A549 (cell line): ENCODE data around the gene NR1H2. TPM values are rescaled to one million over a fixed set of nuclear protein-coding genes. Genes with fewer than 3 reads are reported as not detected.

Source experiments
- ATAC-seq, 2 experiments: fragments of 200-7000 bp in 1 of 2; fragments of >200 bp in 1 of 2; cut with Nextera tagmentation in 1 of 2; cut with Tn5 transposase in 1 of 2; 3 replicates each; pipeline versions ENCODE4 v1.8.0 to v1.9.1; 2018 to 2020; ENCODE audit warnings: mild to moderate bottlenecking in 1 of 2, moderate library complexity in 1 of 2
- CTCF ChIA-PET: fragments of 300-600 bp; sonication (Branson Sonifier 250); formaldehyde crosslinking; extraction: SDS; loops from one replicate; lab custom pipeline; 2021; ENCODE audit warnings: antibody characterized with exemption, inconsistent platforms; lab: Yijun Ruan, JAX
- POLR2A ChIA-PET: fragments of 350-600 bp; formaldehyde crosslinking; extraction: SDS; loops from one replicate; lab custom pipeline; 2021; ENCODE audit warnings: antibody characterized with exemption, inconsistent platforms; lab: Yijun Ruan, JAX
- DNase-seq, 2 experiments: peaks; one replicate each; pipeline versions ENCODE4 v3.0.0 to v3.0.0-alpha.2; 2011 to 2016; ENCODE audit warnings: low read depth in 1 of 2, low spot score in 1 of 2
- FAIRE-seq: peaks from 2 replicates; lab custom pipeline; 2011; peaks lifted over from hg19 to GRCh38; lab: Jason Lieb, UNC
- H3K27ac ChIP-seq, 2 experiments: fragments of >200 bp; sonication (Bioruptor Twin); formaldehyde crosslinking; 3 replicates each; pipeline ENCODE4 v1.5.1; 2016 to 2017
- H3K4me1 ChIP-seq: fragments of >200 bp; sonication (Bioruptor Twin); formaldehyde crosslinking; 3 replicates; pipeline ENCODE4 v1.6.1; 2016
- H3K4me2 ChIP-seq: fragments of >200 bp; sonication (Bioruptor Twin); formaldehyde crosslinking; 3 replicates; pipeline ENCODE4 v1.6.1; 2016
- H3K4me3 ChIP-seq: fragments of >200 bp; sonication (Bioruptor Twin); formaldehyde crosslinking; 3 replicates; pipeline ENCODE4 v1.5.1; 2016
- H3K9me3 ChIP-seq: fragments of >200 bp; sonication (Bioruptor Twin); formaldehyde crosslinking; 3 replicates; pipeline ENCODE4 v1.6.1; 2016
- CBX8 ChIP-seq: fragments of 200-600 bp; sonication (generic); IDR thresholded peaks from 2 replicates; pipeline ENCODE4 v1.6.1; 2016
- CHD2 ChIP-seq: fragments of 150-350 bp; IDR thresholded peaks from 2 replicates; pipeline ENCODE4 v1.6.1; 2014; ENCODE audit warnings: low read length; ENCODE audit not compliant: partially characterized antibody
- EHF ChIP-seq: fragments of 250-450 bp; sonication (Bioruptor Pico); IDR thresholded peaks from 2 replicates; pipeline ENCODE4 v1.5.0; 2020; ENCODE audit warnings: mild to moderate bottlenecking
- FOXS1 ChIP-seq: fragments of 250-450 bp; sonication (Bioruptor Pico); IDR thresholded peaks from 2 replicates; pipeline ENCODE4 v1.5.0; 2020; ENCODE audit warnings: mild to moderate bottlenecking, moderate library complexity
- GATA3 ChIP-seq: IDR thresholded peaks from 2 replicates; pipeline ENCODE4 v1.6.1; 2012; ENCODE audit warnings: borderline replicate concordance
- HDAC2 ChIP-seq: fragments of 200-600 bp; sonication (generic); IDR thresholded peaks from 2 replicates; pipeline ENCODE4 v1.6.1; 2016
- HEYL ChIP-seq: fragments of 250-450 bp; sonication (Bioruptor Pico); IDR thresholded peaks from 2 replicates; pipeline ENCODE4 v1.8.0; 2021; ENCODE audit warnings: mild to moderate bottlenecking, moderate library complexity
- HOXA7 ChIP-seq: fragments of 250-450 bp; sonication (Bioruptor Pico); IDR thresholded peaks from 2 replicates; pipeline ENCODE4 v1.5.0; 2020; ENCODE audit warnings: mild to moderate bottlenecking, moderate library complexity
- HOXB5 ChIP-seq: fragments of 250-450 bp; sonication (Bioruptor Pico); IDR thresholded peaks from 2 replicates; pipeline ENCODE4 v1.5.0; 2020; ENCODE audit warnings: mild to moderate bottlenecking, moderate library complexity
- JUN ChIP-seq, 2 experiments: fragments of >200 bp; sonication (Bioruptor Twin); formaldehyde crosslinking; IDR thresholded peaks; 2 replicates in 1 of 2; 3 replicates in 1 of 2; pipeline ENCODE4 v1.6.1; 2016 to 2017
- JUNB ChIP-seq: fragments of >200 bp; sonication (Bioruptor Twin); formaldehyde crosslinking; IDR thresholded peaks from 2 replicates; pipeline ENCODE4 v1.6.1; 2016
- MAZ ChIP-seq: fragments of 150-350 bp; IDR thresholded peaks from 2 replicates; pipeline ENCODE4 v1.6.1; 2014; ENCODE audit warnings: antibody characterized with exemption, low read depth, low read length, borderline replicate concordance
- NPAS2 ChIP-seq: fragments of 250-450 bp; sonication (Bioruptor Pico); IDR thresholded peaks from 2 replicates; pipeline ENCODE4 v1.8.0; 2022; ENCODE audit warnings: mild to moderate bottlenecking, moderate library complexity, borderline replicate concordance
- RAD21 ChIP-seq, 2 experiments: fragments of >200 bp in 1 of 2; sonication (Bioruptor Twin) in 1 of 2; formaldehyde crosslinking in 1 of 2; IDR thresholded peaks in 1 of 2; conservative IDR thresholded peaks in 1 of 2; 2 replicates in 1 of 2; 3 replicates in 1 of 2; pipeline ENCODE4 v1.6.1; 2012 to 2018; ENCODE audit warnings: inconsistent platforms in 1 of 2
- RARB ChIP-seq: fragments of 250-450 bp; sonication (Bioruptor Pico); IDR thresholded peaks from 2 replicates; pipeline ENCODE4 v1.8.0; 2021; ENCODE audit warnings: mild to moderate bottlenecking, moderate library complexity
- RCOR1 ChIP-seq: fragments of 150-350 bp; IDR thresholded peaks from 2 replicates; pipeline ENCODE4 v1.6.1; 2014; ENCODE audit warnings: antibody characterized with exemption, low read length, low read depth
- SMC3 ChIP-seq: fragments of >200 bp; sonication (Bioruptor Twin); formaldehyde crosslinking; IDR thresholded peaks from 3 replicates; pipeline ENCODE4 v1.6.1; 2018; ENCODE audit warnings: inconsistent platforms
- TFCP2L1 ChIP-seq: fragments of 250-450 bp; sonication (Bioruptor Pico); IDR thresholded peaks from 2 replicates; pipeline ENCODE4 v1.5.0; 2021; ENCODE audit warnings: mild to moderate bottlenecking
- ZFP36 ChIP-seq: fragments of 450-650 bp; IDR thresholded peaks from 2 replicates; pipeline ENCODE4 v1.6.1; 2014; ENCODE audit warnings: borderline replicate concordance; ENCODE audit not compliant: partially characterized antibody
- ZNF302 ChIP-seq: fragments of 250-450 bp; sonication (Bioruptor Pico); IDR thresholded peaks from 2 replicates; pipeline ENCODE4 v1.9.0; 2021; ENCODE audit warnings: inconsistent platforms, mild to moderate bottlenecking, moderate library complexity
- WGBS: methylation state at CpG from one replicate; pipeline ENCODE4 v1.1.6; 2017; ENCODE audit errors: missing lambda C conversion rate; 5-methylcytosine and 5-hydroxymethylcytosine counted together
- polyA plus RNA-seq, 4 experiments: library from polyadenylated mRNA; depleted of rRNA in 3 of 4; stranded (reverse); fragments of >200 nt; fragmentation: RNase III in 1 of 4; extraction: RNeasy Plus Mini Kit Qiagen cat#74134 plus additional on column Dnase treatment in 1 of 4; gene quantifications; 2 replicates in 3 of 4; 3 replicates in 1 of 4; pipeline ENCODE4 v1.2.3, GENCODE V29; 2011 to 2017
- TF ChIP-seq, protein P1 (sequence below): fragments of >200 bp; sonication (Bioruptor Twin); formaldehyde crosslinking; IDR thresholded peaks from 3 replicates; pipeline ENCODE4 v1.6.1; 2016
- TF ChIP-seq, protein P2 (sequence below): fragments of 250-450 bp; sonication (Bioruptor Pico); IDR thresholded peaks from 2 replicates; pipeline ENCODE4 v1.5.0; 2021; ENCODE audit warnings: mild to moderate bottlenecking, moderate library complexity, borderline replicate concordance
- TF ChIP-seq, protein P3 (sequence below): fragments of 150-350 bp; IDR thresholded peaks from 2 replicates; pipeline ENCODE4 v1.6.1; 2014; ENCODE audit warnings: low read depth, mild to moderate bottlenecking, low read length
- TF ChIP-seq, protein P4 (sequence below): fragments of 250-450 bp; sonication (Bioruptor Pico); IDR thresholded peaks from 2 replicates; pipeline ENCODE4 v1.5.0; 2020; ENCODE audit warnings: low read depth, mild to moderate bottlenecking, moderate library complexity
- TF ChIP-seq, protein P5 (sequence below): fragments of 450-650 bp; IDR thresholded peaks from 2 replicates; pipeline ENCODE4 v1.6.1; 2014; ENCODE audit warnings: antibody characterized with exemption
- TF ChIP-seq, protein P6 (sequence below): IDR thresholded peaks from 2 replicates; pipeline ENCODE4 v1.6.1; 2012

NR1H2 gene
- polyA plus RNA-seq, 2 of the 4 experiments (the other 2 are of a cell fraction): 39.3 to 67.0 TPM

DNA sequence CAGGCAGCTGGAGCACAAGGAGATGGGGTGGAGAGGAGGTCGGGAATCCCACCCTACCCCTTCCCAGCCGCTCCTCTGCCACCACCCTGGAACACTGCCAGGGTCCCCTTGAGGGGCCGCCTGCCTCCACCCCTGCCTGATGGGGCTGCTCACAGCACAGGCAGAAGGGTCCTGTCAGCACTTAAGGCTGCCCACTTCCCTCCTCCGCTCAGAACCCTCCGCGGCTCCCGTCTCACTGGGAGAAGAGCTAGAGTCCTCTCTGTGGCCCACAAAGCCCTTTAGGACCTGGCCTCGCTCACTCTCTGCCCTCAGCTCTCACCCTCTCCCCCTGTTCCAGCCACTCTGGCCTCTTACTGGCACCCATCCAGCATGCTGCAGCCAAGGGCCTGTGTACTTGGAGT is 4.5 kb downstream of the NR1H2 start (continued):
- no peak for TF ChIP-seq JUNB

DNA sequence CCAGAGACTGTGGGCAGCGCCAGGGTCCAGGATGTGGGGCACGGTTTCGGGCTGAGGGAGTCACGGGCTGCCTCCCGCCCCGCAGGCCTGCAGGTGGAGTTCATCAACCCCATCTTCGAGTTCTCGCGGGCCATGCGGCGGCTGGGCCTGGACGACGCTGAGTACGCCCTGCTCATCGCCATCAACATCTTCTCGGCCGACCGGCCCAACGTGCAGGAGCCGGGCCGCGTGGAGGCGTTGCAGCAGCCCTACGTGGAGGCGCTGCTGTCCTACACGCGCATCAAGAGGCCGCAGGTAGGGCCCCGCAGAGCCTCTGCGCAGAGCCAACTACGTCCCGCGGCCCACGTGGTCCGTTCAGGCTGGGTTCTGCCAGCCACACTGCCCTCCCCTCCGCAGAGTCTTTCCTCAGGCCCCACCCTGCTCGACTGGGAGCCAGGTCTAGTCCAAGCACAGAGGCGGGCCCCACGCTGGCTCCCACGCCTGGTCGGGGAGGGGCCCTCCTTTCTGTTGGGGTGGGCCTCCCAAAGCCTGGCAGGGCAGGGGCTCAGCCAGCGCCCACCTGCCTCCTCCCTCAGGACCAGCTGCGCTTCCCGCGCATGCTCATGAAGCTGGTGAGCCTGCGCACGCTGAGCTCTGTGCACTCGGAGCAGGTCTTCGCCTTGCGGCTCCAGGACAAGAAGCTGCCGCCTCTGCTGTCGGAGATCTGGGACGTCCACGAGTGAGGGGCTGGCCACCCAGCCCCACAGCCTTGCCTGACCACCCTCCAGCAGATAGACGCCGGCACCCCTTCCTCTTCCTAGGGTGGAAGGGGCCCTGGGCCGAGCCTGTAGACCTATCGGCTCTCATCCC is 5.8 kb downstream of the NR1H2 start:
- Histone ChIP-seq H3K27ac (no peak overlapping the region), H3K4me3 (no peak overlapping the region), H3K9me3 (no peaks in the 10 kb centered on the region), H3K4me1 (peaks cover 18% of the 10 kb centered on the region), H3K4me2 (no peak overlapping the region)
- FAIRE-seq: no peak
- CTCF ChIA-PET: no interaction called here
- DNase-seq: no peak
- POLR2A ChIA-PET: no interaction called here
- no peak for ATAC-seq
- TF ChIP-seq EHF (CRISPR knock-in tag) (no peak), GATA3 (no peak), HOXB5 (no peak), RARB (no peak), ZNF302 (CRISPR knock-in tag) (no peak)
- TF ChIP-seq, protein P1, sequence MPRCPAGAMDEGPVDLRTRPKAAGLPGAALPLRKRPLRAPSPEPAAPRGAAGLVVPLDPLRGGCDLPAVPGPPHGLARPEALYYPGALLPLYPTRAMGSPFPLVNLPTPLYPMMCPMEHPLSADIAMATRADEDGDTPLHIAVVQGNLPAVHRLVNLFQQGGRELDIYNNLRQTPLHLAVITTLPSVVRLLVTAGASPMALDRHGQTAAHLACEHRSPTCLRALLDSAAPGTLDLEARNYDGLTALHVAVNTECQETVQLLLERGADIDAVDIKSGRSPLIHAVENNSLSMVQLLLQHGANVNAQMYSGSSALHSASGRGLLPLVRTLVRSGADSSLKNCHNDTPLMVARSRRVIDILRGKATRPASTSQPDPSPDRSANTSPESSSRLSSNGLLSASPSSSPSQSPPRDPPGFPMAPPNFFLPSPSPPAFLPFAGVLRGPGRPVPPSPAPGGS: no peak
- TF ChIP-seq, protein P2, sequence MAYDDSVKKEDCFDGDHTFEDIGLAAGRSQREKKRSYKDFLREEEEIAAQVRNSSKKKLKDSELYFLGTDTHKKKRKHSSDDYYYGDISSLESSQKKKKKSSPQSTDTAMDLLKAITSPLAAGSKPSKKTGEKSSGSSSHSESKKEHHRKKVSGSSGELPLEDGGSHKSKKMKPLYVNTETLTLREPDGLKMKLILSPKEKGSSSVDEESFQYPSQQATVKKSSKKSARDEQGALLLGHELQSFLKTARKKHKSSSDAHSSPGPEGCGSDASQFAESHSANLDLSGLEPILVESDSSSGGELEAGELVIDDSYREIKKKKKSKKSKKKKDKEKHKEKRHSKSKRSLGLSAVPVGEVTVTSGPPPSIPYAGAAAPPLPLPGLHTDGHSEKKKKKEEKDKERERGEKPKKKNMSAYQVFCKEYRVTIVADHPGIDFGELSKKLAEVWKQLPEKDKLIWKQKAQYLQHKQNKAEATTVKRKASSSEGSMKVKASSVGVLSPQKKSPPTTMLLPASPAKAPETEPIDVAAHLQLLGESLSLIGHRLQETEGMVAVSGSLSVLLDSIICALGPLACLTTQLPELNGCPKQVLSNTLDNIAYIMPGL (CRISPR knock-in tag): no peak
- WGBS: 97% methylated on average over 58 of the region's 58 CpGs

DNA sequence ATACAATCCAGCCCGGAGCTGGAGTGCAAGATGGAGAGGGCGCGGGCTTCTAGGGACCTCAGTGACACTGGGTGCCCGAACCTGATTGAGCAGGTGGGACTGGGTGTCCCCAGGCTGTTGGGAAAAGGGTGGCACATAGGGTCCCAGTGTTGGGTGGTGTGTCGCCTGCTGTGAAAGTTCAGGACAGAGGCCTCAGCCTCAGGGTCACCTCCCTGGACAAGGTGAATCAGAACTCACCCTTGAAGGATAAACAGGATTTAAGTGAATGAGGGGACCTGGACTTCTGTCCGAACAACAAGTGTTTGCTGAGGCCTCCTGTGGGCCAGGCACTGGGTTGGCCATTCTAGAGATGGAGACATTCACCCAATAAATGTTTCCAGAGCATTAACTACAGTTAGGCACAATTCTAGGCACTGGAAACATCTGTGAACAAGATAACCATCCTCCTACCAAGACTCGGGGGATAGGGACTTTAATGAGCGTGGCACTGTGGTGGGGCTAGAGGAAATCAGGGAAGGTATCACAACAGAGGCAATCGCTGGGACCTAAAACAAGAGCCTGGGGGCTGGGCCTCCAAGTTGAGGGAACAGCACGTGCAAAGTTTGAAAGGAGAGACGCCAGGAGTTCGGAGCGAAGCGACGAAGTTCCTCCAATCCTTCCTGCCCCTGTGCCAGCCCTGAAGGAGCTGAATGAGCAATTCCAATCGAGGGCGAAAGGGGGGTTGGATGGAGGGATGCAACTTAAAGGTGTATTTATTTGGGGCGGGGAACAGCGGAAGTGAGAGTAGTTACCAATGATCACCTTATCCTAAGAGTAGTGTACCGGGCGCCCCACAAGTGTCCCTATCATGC is 7.0 kb downstream of the NR1H2 start:
- no peak for FAIRE-seq
- ChIA-PET CTCF (interaction anchor here (1.0 to 2.5 kb wide), 6 partner anchors 15 to 96 kb away, joined by 3 to 16 read pairs (median 6); no protein-coding TSS in a partner anchor), POLR2A (interaction anchor here (1.3 to 2.5 kb wide), 6 partner anchors 15 to 235 kb away, joined by 3 to 10 read pairs (median 6); partner anchors contain the start of gene KCNC3)
- Histone ChIP-seq H3K27ac (peak overlapping the region; percentile 70 to 93), H3K4me2 (peak overlapping the region; percentile 75), H3K4me3 (peak overlapping the region; percentile 38), H3K9me3 (no peaks in the 10 kb centered on the region), H3K4me1 (peaks cover 15% of the 10 kb centered on the region)
- ATAC-seq: no peak; a peak in 4 of 6 replicates
- DNase-seq: no peak
- WGBS: 72% methylated on average over 21 of the region's 21 CpGs
- TF ChIP-seq HEYL (no peak), JUNB (no peak), RCOR1 (no peak), GATA3 (no peak; the same call in 1 of the 2 replicates), HOXB5 (no peak), NPAS2 (CRISPR knock-in tag) (no peak; the same call in 1 of the 2 replicates), SMC3 (no peak), CHD2 (no peak), CBX8 (no peak), HDAC2 (no peak), JUN (IDR thresholded peaks at IDR 0.05) (peak in 1 of 2 experiments; percentile 60; a peak in 2 of 5 replicates), TFCP2L1 (CRISPR knock-in tag) (peak; percentile 78; the same call in 1 of the 2 replicates), RAD21 (conservative IDR thresholded peaks at IDR 0.05 in 1 of 2, IDR thresholded peaks at IDR 0.05 in 1 of 2) (no peak), MAZ (no peak), HOXA7 (peak; percentile 75; the same call in 1 of the 2 replicates), ZFP36 (no peak), FOXS1 (CRISPR knock-in tag) (no peak)
- TF ChIP-seq, protein P3, sequence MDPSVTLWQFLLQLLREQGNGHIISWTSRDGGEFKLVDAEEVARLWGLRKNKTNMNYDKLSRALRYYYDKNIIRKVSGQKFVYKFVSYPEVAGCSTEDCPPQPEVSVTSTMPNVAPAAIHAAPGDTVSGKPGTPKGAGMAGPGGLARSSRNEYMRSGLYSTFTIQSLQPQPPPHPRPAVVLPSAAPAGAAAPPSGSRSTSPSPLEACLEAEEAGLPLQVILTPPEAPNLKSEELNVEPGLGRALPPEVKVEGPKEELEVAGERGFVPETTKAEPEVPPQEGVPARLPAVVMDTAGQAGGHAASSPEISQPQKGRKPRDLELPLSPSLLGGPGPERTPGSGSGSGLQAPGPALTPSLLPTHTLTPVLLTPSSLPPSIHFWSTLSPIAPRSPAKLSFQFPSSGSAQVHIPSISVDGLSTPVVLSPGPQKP: no peak
- TF ChIP-seq, protein P4, sequence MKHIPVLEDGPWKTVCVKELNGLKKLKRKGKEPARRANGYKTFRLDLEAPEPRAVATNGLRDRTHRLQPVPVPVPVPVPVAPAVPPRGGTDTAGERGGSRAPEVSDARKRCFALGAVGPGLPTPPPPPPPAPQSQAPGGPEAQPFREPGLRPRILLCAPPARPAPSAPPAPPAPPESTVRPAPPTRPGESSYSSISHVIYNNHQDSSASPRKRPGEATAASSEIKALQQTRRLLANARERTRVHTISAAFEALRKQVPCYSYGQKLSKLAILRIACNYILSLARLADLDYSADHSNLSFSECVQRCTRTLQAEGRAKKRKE (CRISPR knock-in tag): 0 out of 2 replicates have a peak, but pooled peaks have one; percentile 28
- TF ChIP-seq, protein P5, sequence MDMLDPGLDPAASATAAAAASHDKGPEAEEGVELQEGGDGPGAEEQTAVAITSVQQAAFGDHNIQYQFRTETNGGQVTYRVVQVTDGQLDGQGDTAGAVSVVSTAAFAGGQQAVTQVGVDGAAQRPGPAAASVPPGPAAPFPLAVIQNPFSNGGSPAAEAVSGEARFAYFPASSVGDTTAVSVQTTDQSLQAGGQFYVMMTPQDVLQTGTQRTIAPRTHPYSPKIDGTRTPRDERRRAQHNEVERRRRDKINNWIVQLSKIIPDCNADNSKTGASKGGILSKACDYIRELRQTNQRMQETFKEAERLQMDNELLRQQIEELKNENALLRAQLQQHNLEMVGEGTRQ: no peak
- TF ChIP-seq, protein P6, sequence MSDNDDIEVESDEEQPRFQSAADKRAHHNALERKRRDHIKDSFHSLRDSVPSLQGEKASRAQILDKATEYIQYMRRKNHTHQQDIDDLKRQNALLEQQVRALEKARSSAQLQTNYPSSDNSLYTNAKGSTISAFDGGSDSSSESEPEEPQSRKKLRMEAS: no peak
